GM19452 (cell line): ENCODE measurements around the gene ANTXR1.
"Not testable (repeated sequence)": the region's sequence is repeated elsewhere in the genome, so short reads cannot be mapped to it uniquely, and the experiment has no call there.

Experiments used
- ATAC-seq: cut with Tn5 transposase; IDR thresholded peaks from one replicate; pipeline ENCODE4 v1.9.1; 2021; ENCODE audit not compliant: unreplicated experiment

ANTXR1 gene

GRCh38 chr2:69162057-69162456 lies 149.1 kb downstream of the ANTXR1 start:
- no peak for ATAC-seq

- ATAC-seq: no peak
Observed at GRCh38 chr2:69163109-69163508, 150.1 kb downstream of the ANTXR1 start.

- no peak for ATAC-seq
Observed at GRCh38 chr2:69163556-69163955, 150.6 kb downstream of the ANTXR1 start.

GRCh38 chr2:69164061-69164778 lies 151.2 kb downstream of the ANTXR1 start:
- ATAC-seq: no peak

GRCh38 chr2:69165091-69165880 lies 152.3 kb downstream of the ANTXR1 start:
- ATAC-seq: no peak

GRCh38 chr2:69166465-69166811 lies 153.5 kb downstream of the ANTXR1 start:
- ATAC-seq: no peak

GRCh38 chr2:69166812-69167468 lies 154.0 kb downstream of the ANTXR1 start:
- ATAC-seq: no peak

- no peak for ATAC-seq
Observed at GRCh38 chr2:69167469-69167822, 154.5 kb downstream of the ANTXR1 start.

GRCh38 chr2:69168144-69168813 lies 155.3 kb downstream of the ANTXR1 start:
- no peak for ATAC-seq

GRCh38 chr2:69168950-69169654 lies 156.1 kb downstream of the ANTXR1 start:
- ATAC-seq: no peak

GRCh38 chr2:69169655-69170389 lies 156.8 kb downstream of the ANTXR1 start:
- no peak for ATAC-seq

- ATAC-seq: no peak
Observed at GRCh38 chr2:69170661-69171060, 157.7 kb downstream of the ANTXR1 start.

GRCh38 chr2:69171116-69171896 lies 158.3 kb downstream of the ANTXR1 start:
- no peak for ATAC-seq

GRCh38 chr2:69171897-69172525 lies 159.0 kb downstream of the ANTXR1 start:
- no peak for ATAC-seq

GRCh38 chr2:69173706-69174105 lies 160.7 kb downstream of the ANTXR1 start:
- ATAC-seq: no peak

- not testable (repeated sequence) for ATAC-seq
Observed at GRCh38 chr2:69174211-69174610, 161.2 kb downstream of the ANTXR1 start.

GRCh38 chr2:69175790-69176715 lies 163.1 kb downstream of the ANTXR1 start:
- ATAC-seq: no peak
